ENCODE results near the gene LIPG. TPM values are rescaled to one million over a fixed set of nuclear protein-coding genes. Genes with fewer than 3 reads are reported as not detected.

LIPG gene
- polyA plus RNA-seq, 1 donor (not counting 4 experiments of a cell fraction or from before 2014, with no cell fraction given) = 241 TPM

- no peak for TF ChIP-seq CTCF (optimal IDR thresholded peaks at IDR 0.05 in 1 of 3, IDR thresholded peaks at IDR 0.05 in 1 of 3, conservative IDR thresholded peaks at IDR 0.05 in 1 of 3; ENCODE audit: extremely low read depth in 1 of 3, insufficient read depth in 2 of 3, low read length in 3 of 3)
- TF ChIP-seq EZH2 (IDR thresholded peaks at IDR 0.05; ENCODE audit: low read length) = no peak
- FAIRE-seq (no peak), DNase-seq (ENCODE audit: low read depth, low spot score) (no peak)
- H3K9me3 ChIP-seq (ENCODE audit: control insufficient read depth, low read depth, low read length) = no peaks in the 10 kb centered on the region
- no peak overlapping the region for H3K4me3 ChIP-seq (ENCODE audit: control insufficient read depth in 2 of 3, extremely low read depth in 1 of 3, insufficient read depth in 2 of 3, low read depth in 1 of 3, low read length in 3 of 3)
- no peaks in the 10 kb centered on the region for H3K36me3 ChIP-seq (ENCODE audit: control insufficient read depth in 2 of 2, extremely low read depth in 1 of 2, insufficient read depth in 2 of 2, low read length in 2 of 2)
- H3K27ac ChIP-seq (ENCODE audit: control insufficient read depth, insufficient read depth, low read length) = peak overlapping the region; percentile 16
- no peaks in the 10 kb centered on the region for H3K27me3 ChIP-seq (ENCODE audit: control insufficient read depth, extremely low read depth, insufficient read depth, low read length)
- H3K4me1 ChIP-seq (ENCODE audit: control insufficient read depth, extremely low read depth, insufficient read depth, low read length) = peaks cover 54% of the 10 kb centered on the region
- no peak overlapping the region for H3K4me2 ChIP-seq (ENCODE audit: control insufficient read depth, extremely low read depth, insufficient read depth, low read depth, low read length)
- H3K79me2 ChIP-seq (ENCODE audit: control insufficient read depth, insufficient read depth, low read length) = no peaks in the 10 kb centered on the region
- H2AFZ ChIP-seq (ENCODE audit: control insufficient read depth, low read length) = no peak overlapping the region
- dilution Hi-C loops (cut with MboI; ENCODE audit: extremely low pct_ligation_motif_present, low sequenced_read_pairs) = no loop called here
- H4K20me1 ChIP-seq (ENCODE audit: control insufficient read depth, extremely low read depth, insufficient read depth, low read length) = no peaks in the 10 kb centered on the region
- H3K9ac ChIP-seq (ENCODE audit: control insufficient read depth, extremely low read depth, insufficient read depth, low read length) = peak overlapping the region; percentile 2
- H3K9me1 ChIP-seq (ENCODE audit: control insufficient read depth, extremely low read depth, insufficient read depth, low read length) = no peaks in the 10 kb centered on the region
Measured at GRCh38 chr18:49613141-49613640, 51.3 kb downstream of the LIPG start.

- no peaks in the 10 kb centered on the region for H3K9me3 ChIP-seq (ENCODE audit: control insufficient read depth, low read depth, low read length)
- H4K20me1 ChIP-seq (ENCODE audit: control insufficient read depth, extremely low read depth, insufficient read depth, low read length) = no peaks in the 10 kb centered on the region
- DNase-seq (ENCODE audit: low read depth, low spot score) = no peak
- no peaks in the 10 kb centered on the region for H3K9me1 ChIP-seq (ENCODE audit: control insufficient read depth, extremely low read depth, insufficient read depth, low read length)
- no peak overlapping the region for H3K9ac ChIP-seq (ENCODE audit: control insufficient read depth, extremely low read depth, insufficient read depth, low read length)
- H3K27me3 ChIP-seq (ENCODE audit: control insufficient read depth, extremely low read depth, insufficient read depth, low read length) = no peaks in the 10 kb centered on the region
- dilution Hi-C loops (cut with MboI; ENCODE audit: extremely low pct_ligation_motif_present, low sequenced_read_pairs) = no loop called here
- H3K4me3 ChIP-seq (ENCODE audit: control insufficient read depth in 2 of 3, extremely low read depth in 1 of 3, insufficient read depth in 2 of 3, low read depth in 1 of 3, low read length in 3 of 3) = peak overlapping the region in 1 of 3 experiments; percentile 24
- H3K27ac ChIP-seq (ENCODE audit: control insufficient read depth, insufficient read depth, low read length) = peak overlapping the region; percentile 33
- peaks cover 49% of the 10 kb centered on the region for H3K4me1 ChIP-seq (ENCODE audit: control insufficient read depth, extremely low read depth, insufficient read depth, low read length)
- peak overlapping the region; percentile 19 for H2AFZ ChIP-seq (ENCODE audit: control insufficient read depth, low read length)
- no peaks in the 10 kb centered on the region for H3K79me2 ChIP-seq (ENCODE audit: control insufficient read depth, insufficient read depth, low read length)
- FAIRE-seq = peak; percentile 86
- no peak for TF ChIP-seq CTCF (optimal IDR thresholded peaks at IDR 0.05 in 1 of 3, IDR thresholded peaks at IDR 0.05 in 1 of 3, conservative IDR thresholded peaks at IDR 0.05 in 1 of 3; ENCODE audit: extremely low read depth in 1 of 3, insufficient read depth in 2 of 3, low read length in 3 of 3)
- no peak for TF ChIP-seq EZH2 (IDR thresholded peaks at IDR 0.05; ENCODE audit: low read length)
- H3K4me2 ChIP-seq (ENCODE audit: control insufficient read depth, extremely low read depth, insufficient read depth, low read depth, low read length) = peak overlapping the region; percentile 18
- H3K36me3 ChIP-seq (ENCODE audit: control insufficient read depth in 2 of 2, extremely low read depth in 1 of 2, insufficient read depth in 2 of 2, low read length in 2 of 2) = no peaks in the 10 kb centered on the region
Measured at GRCh38 chr18:49613641-49614151, 51.8 kb downstream of the LIPG start.

All from keratinocyte (primary cell).